ENCODE data around the gene REPS2.
"Not testable (repeated sequence)": the region's sequence is repeated elsewhere in the genome, so short reads cannot be mapped to it uniquely, and the experiment has no call there.

REPS2 gene

DNA sequence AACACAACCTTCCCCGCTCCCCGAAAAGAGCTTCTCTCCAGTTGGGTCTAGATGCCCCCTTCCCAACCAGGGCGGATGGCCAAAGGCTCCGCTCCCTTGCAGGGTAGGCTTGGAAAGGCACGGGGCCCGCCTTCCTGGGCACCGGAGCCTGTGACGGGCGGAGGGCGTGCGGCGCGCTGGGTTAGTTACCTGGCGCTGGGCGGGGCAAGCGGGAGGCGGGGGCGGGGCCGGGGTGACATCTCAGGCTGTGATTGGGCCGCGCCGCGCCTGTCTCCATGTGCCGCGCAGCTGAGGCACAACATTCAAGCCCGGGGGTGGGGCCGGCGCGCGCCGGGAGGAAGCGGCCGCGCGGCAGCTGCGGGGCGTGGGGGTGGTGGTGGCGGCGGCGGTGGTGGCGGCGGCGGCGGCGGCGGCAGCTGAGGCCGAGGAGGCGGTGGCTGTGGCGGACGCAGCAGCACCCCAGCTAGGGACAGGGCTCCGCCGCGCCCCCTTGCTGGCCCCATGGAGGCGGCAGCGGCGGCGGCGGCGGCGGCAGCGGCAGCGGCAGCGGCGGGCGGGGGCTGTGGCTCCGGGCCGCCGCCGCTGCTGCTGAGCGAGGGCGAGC, at the start of gene REPS2:
Gene REPS2 (plus strand): TSS at position 298 of the 604 bp plus-strand sequence. CDS start 204 bp downstream, at position 502.
- DNase-seq, result peak; percentile 84

- DNase-seq, result no peak
Observed at GRCh38 chrX:16897445-16897844, 49.0 kb upstream of the REPS2 start.

DNA sequence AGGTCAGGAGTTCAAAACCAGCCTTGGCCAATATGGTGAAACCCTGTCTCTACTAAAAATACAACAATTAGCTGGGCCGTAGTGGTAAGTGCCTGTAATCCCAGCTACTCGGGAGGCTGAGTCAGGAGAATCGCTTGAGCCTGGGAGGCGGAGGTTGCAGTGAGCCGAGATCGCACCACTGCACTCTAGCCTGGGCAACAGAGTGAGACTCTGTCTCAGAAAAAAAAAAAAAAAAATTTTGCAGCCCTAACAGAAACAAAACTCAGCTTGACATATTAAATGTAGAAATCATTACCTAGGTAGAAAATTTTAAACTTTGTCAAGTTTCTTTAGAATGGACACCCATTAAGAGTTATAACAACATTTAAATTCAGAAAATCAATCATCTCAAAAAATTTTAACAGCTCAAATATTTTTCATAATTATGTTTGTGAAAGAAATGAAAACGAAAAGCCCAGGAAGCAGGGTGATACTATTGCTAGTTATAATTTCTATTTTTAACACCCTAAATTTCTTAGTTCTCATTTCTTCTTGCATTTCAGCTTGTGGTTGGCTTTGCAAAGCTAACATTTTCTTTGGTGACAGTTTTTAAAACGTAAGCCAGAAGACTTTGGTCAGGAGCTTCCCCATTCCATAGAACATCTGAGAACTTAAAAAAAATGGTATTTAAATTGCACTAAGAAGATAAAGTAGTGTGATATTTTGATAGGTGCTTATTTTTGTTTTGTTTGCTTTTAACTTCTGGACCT, 43.0 kb upstream of the REPS2 start:
- no peak for DNase-seq

GRCh38 chrX:16910376-16910775, 36.1 kb upstream of the REPS2 start:
- no peak for DNase-seq

- no peak for DNase-seq
Observed at GRCh38 chrX:16914058-16914457, 32.4 kb upstream of the REPS2 start.

DNA sequence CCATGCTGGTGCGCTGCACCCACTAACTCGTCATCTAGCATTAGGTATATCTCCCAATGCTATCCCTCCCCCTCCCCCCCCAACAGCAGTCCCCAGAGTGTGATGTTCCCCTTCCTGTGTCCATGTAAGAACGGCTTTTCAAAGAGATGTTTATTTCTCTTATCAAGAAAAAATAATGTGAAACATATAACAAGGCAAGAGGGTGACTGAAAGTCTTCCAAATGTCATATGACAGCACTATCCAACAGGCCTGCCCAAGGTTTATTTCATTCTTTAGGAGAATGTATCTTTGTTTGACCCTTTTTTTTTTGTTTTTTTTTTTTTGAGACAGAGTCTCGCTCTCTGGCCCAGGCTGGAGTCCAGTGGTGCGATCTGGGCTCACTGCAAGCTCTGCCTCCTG, 29.9 kb upstream of the REPS2 start:
- no peak for DNase-seq

- no peak for DNase-seq
Observed at GRCh38 chrX:16917120-16917519, 29.3 kb upstream of the REPS2 start.

GRCh38 chrX:16918979-16919378, 27.5 kb upstream of the REPS2 start:
- no peak for DNase-seq

GRCh38 chrX:16920075-16920474, 26.4 kb upstream of the REPS2 start:
- no peak for DNase-seq

GRCh38 chrX:16923157-16923556, 23.3 kb upstream of the REPS2 start:
- no peak for DNase-seq

GRCh38 chrX:16924631-16925480, 21.6 kb upstream of the REPS2 start:
- DNase-seq, result no peak

DNA sequence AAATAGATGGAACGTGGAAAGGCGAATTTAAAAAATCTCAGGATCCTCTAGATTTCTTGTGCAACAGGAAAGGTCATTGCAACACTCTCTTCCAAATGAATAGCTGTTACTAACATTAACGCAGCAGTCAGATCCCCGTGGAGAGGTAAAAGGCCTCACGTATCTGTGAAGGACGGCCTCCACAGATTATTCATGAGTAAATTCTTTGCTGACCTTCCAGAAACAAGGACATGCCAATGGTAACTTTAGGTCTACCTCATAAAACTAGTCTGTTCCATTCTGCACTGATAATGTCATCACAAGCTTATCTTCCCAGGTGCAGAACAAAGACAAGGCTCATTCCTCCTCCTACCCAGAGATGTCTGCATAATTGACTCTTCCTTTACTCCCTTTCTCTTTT, 16.1 kb upstream of the REPS2 start:
- DNase-seq, result no peak

DNA sequence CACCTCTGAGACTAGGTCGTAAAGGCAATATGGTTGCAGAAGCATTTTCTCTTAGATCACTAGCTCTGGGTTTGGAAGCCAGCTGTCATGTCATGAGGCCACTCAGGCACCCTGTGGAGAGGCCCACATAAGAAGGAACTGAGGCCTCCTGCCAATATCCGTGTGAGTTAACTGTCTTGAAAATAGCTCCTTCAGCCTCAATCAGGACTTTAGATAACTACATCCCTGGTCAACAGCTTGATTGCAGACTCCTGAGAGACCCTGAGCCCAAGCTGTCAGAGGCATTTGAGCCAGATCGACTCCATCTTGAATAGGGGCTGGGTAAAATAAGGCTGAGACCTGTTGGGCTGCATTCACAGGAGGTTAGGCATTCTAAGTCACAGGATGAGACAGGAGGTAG, 15.1 kb upstream of the REPS2 start:
- no peak for DNase-seq

DNA sequence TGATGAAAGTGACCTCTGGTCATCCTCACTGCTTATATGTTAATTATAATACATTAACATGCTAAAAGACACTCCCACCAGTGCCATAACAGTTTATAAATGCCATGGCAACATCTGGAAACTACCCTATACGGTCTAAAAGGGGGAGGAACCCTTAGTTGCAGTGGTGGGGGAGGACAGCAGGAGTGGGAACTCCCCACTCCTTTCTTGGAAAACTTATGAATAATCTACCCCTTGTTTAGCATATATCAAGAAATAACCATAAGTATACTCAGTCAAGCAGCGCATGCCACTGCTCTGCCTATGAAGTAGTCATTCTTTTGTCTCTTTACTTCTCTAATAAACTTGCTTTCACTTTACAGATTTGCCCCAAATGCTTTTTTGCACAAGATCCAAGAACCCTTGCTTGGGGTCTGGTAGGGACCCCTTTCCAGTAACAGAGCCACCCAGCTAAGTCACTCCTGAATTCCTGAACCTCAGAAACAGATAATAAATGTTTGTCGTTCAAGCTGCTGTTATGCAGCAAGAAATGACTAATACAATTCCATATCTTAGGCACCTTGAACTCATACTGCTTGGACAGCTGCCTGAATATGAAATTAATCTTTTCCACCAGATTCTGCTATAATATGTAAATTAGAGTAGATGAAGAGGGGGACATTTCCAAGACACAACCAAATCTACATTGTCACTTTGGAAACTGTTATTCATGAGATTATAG, 14.4 kb upstream of the REPS2 start:
- DNase-seq, result no peak

DNA sequence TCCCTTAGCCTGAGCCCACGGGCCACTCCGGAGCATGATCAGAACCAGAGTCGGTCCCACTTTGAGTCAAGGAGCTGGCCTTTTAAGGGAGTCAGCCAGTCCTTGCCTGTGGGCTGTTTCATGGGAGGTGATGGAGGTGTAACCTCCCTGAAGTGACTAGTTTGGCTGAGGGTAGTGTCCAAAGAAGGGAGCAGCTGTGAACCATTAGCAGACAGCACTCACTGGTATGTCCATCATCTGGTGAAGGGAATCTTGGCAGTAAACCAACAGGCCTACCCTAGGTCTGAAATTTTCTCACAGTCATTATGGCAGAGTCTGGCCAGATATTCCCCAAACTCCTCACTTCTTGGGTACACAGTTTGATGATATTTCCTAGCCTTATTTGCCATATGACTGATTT, 12.3 kb upstream of the REPS2 start:
- DNase-seq, result no peak

DNA sequence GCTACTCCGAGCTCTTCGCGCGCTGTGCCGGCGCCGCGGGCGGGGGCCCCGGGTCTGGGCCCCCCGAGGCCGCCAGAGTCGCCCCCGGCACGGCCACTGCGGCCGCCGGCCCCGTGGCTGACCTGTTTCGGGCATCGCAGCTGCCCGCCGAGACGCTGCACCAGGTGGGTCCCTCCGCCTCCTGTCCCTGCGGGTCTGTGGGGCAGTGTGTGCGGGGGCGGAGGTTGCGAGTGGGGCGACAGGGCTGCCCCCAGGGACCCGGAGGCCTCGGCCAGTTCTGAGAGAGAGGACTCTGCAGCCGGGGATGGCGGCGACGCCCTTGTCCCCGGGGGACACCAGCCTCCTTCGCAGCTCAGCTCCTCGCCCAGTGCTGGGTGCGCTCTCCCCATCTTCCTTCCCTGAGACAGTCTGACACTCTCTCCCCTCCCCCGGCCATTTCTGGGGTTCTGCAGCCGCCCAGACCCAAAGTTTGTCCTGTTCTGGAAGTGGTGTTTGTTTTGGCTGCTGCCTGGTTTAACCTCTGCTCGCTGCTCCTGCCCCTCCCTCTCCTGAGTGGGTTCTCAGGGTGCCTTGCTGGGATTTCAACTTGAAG, 609 bp downstream of the REPS2 start:
- DNase-seq, result no peak

DNA sequence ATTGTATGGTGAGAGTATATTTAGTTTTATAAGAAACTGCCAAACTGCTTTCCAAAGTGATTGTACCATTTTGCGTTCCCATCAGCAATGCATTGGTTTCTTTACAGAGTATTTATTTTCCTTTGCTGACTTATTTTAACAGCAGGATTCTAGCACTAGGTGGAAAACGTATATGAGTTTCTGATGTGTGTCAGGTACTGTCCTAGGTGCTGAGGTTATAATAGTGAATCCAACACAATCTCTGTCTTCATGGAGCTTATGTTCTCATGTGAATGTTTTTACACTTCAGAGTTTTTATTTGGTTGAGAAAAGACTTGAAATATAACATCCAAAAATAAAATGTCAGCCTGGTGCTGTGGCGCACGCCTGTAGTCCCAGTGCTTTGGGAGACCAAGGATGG, 4.0 kb downstream of the REPS2 start:
- no peak for DNase-seq

GRCh38 chrX:16953606-16954211, 7.3 kb downstream of the REPS2 start:
- no peak for DNase-seq

- no peak for DNase-seq
Observed at GRCh38 chrX:16957751-16958150, 11.3 kb downstream of the REPS2 start.

DNA sequence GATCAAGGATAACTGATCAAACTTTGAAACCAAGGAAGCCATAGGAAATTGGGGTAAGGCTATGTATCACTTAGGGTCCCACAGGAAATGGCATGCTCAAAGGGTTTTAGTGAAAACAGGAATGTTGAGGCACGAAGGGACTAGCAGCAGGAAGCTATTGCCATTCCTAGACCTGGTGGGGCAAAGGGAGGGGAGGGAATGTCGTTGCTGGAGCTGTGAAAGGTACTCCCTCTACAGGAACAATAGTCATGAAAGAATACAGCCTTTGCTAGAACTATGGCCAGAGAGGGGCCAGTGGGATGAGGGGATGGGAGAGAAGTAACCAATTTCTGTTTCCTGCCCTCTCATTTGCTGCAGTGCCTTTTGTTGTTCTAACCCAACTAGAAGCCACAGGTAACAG, 11.9 kb downstream of the REPS2 start:
- no peak for DNase-seq

GRCh38 chrX:16962661-16963060, 16.2 kb downstream of the REPS2 start:
- not testable (repeated sequence) for DNase-seq

DNA sequence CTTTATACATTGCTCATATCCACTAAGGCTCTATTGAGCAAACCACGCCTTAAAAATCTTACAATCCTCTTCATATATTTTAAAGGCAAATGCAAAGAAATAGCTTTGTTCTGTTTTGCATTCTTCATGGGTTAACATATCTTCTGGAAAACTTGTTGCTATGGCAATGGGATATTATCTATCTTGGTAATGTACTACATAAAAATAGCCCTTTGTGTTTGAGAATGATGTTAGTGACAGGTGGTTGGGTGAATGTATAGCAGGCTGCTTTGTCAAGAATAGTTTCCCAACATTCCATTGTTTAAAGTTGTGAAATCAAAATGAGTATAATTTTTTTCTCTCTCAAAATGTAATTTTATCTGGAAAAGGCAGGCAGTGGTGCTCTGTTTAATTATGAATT, 16.8 kb downstream of the REPS2 start:
- no peak for DNase-seq

Data from CD4-positive, alpha-beta T cell treated with Interleukin-15 for 1 hour (primary cell).